ENCODE results near the gene INMT. TPM values are rescaled to one million over a fixed set of nuclear protein-coding genes. Genes with fewer than 3 reads are reported as not detected.

INMT gene
- total RNA-seq, 1 donor from 2014 or later, result not detected

GRCh38 chr7:30727061-30727945 lies 24.6 kb upstream of the INMT start:
- no peak for DNase-seq (ENCODE audit: low read depth, low spot score)

GRCh38 chr7:30728591-30729100 lies 23.3 kb upstream of the INMT start:
- no peak for DNase-seq (ENCODE audit: low read depth, low spot score)

- DNase-seq (ENCODE audit: low read depth, low spot score), result no peak
Observed at GRCh38 chr7:30729642-30730041, 22.3 kb upstream of the INMT start.

GRCh38 chr7:30730097-30730496 lies 21.8 kb upstream of the INMT start:
- DNase-seq (ENCODE audit: low read depth, low spot score), result no peak

- DNase-seq (ENCODE audit: low read depth, low spot score), result no peak
Observed at GRCh38 chr7:30730996-30731395, 20.9 kb upstream of the INMT start.

GRCh38 chr7:30731581-30731980 lies 20.4 kb upstream of the INMT start:
- DNase-seq (ENCODE audit: low read depth, low spot score), result no peak

DNA sequence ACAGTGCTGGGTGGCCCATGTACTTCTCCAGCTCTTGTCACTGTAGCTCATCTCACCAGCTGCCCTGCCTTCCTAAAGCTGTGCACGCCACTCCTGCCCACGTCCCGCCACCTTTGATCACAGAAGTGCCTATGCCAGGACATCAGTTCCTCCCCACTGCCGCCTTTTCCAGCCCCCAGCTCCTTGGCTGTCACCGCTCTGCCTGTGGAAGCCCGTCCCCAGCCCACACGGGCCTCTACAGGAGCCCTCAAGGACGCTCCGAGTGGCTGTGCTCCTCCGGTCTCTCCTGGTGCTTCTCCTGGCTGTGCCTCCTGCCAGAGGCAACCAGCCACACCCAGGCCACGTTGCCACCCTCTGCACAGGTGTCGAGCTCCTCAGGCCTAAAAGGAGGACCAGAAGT lies 19.3 kb upstream of the INMT start:
- no peak for DNase-seq (ENCODE audit: low read depth, low spot score)

DNA sequence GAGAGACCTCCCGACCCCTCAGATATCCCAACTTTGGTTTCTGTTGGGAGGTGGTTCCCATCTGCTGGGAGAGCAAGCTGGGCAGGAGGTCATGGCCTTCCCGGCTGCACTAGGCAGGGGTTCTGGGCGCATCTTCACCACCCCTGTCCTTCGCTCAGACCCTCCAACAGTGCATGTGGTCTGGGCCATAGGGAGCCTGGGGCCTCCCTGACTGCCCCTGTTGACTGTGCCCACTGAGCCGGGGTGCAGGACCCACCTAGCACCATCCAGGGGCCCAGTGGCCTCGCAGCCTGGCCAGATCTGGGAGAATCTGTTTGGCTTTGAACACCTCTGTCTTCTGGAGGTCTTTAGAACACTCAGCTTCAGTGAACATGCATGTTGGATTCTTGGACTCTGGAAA lies 18.7 kb upstream of the INMT start:
- no peak for DNase-seq (ENCODE audit: low read depth, low spot score)

DNA sequence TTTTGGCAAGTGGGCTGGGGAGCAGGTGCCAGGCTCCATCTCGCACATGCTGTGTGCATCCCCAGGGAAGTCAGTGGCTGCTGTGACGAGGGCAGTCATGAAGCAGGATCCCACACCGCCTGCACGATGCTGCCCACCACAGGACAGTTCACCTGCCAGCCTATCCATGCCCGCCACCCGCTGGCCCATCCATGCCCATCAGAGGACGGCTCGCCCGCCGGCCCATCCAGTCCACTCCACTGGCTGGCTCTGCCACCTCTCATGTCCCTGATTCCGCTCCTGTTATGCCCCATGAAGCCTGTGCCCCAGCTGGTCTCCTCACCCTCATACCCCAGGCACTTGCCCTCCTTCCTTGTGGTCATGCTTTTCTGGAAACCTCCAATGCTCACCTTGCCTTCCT lies 18.2 kb upstream of the INMT start:
- DNase-seq (ENCODE audit: low read depth, low spot score), result no peak

DNA sequence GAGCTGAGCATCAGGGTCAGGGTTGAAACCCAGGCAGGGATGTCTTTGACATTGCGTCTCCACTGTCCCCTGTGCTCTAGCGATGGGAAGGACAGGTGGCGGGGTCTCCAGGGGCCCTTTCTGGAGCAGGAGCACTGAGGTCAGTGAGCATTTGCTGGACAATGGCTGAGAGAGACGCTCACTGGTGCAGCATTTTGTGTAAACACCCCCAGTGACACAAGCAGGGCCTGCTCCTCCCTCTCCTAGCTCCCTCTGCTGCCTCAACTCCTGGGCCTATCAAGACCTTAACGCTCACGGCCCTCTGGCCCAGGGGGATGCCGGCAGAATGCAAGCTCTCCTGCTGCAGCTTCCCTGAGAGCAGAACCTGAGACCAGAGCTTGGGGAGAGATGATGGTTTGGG lies 17.4 kb upstream of the INMT start:
- no peak for DNase-seq (ENCODE audit: low read depth, low spot score)

DNA sequence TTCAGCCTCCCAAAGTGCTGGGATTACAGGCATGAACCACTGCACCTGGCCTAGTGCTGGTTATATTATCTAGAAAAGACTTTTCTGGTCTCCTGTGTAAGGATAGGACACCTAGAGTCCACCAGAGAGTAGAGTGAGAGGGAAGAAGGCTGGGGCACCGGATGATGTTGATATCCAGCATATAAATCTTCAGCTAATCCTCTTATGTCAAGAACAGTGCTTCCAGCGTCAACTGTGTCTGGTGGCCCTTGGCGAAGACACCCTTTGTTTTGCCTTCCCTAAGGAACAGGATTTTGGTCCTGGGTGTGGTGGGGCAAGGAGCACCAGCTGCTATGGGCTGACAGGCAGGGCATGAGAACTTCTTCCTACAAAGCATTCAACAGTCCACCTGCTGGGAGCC lies 16.3 kb upstream of the INMT start:
- DNase-seq (ENCODE audit: low read depth, low spot score), result no peak

DNA sequence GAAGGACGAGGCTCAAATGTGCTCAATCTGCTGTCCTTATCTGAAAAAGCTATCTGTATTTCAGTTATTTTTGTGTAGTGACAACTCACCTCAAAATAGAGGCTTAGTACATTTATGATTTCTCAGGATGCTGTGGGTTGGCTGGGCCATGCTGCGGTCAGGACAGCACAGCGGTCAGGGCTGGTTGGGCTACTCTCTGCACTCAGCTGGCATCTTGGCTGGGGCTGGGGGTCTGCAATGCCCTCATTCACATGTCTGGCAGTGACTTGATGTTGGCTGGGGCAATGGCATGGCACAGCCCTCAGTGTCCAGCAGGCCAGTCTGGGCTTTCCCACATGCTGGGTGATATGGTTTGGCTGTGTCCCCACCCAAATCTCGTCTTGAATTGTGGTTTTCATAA lies 15.6 kb upstream of the INMT start:
- DNase-seq (ENCODE audit: low read depth, low spot score), result no peak

GRCh38 chr7:30738026-30738915 lies 13.7 kb upstream of the INMT start:
- DNase-seq (ENCODE audit: low read depth, low spot score), result no peak

- DNase-seq (ENCODE audit: low read depth, low spot score), result no peak
Observed at GRCh38 chr7:30739691-30740090, 12.2 kb upstream of the INMT start.

DNA sequence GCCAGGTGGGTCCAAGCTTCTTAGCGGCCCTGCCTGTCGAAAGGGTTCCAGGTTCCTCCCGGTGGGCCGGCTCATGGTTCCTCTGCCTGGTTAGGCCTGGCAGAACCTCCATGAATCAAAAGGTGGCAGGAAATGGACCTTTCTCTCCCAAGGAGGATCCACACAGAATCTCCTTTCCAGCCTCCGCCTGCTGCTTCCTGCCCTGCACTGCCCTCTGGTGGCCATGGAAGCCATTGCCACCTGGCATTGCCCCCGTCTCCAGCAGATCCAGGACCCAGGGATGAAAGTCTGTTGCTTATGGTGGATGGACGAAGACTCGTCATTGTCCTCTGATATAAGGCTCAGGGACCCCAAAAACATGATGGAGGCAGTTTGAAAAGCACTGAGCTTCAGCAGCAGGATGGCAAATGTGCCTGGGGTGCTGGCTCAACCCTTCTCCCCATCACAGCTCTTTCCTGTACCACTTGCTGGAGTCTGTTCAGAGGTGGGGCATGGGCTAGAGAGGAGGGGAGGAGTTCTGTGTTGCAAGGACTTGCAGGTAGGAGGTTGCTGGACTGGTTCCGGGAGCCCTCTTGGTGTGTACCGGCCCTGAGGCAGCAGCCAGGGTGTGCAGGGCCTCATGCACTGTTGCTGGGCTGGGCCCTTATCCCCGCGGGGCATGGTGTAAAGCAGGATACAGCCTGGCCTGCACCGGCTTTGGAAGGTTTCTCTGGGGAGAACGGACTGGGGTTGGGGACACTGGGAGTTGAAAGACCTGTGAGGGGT lies 11.3 kb upstream of the INMT start:
- no peak for DNase-seq (ENCODE audit: low read depth, low spot score)

GRCh38 chr7:30741289-30741688 lies 10.6 kb upstream of the INMT start:
- DNase-seq (ENCODE audit: low read depth, low spot score), result no peak

DNA sequence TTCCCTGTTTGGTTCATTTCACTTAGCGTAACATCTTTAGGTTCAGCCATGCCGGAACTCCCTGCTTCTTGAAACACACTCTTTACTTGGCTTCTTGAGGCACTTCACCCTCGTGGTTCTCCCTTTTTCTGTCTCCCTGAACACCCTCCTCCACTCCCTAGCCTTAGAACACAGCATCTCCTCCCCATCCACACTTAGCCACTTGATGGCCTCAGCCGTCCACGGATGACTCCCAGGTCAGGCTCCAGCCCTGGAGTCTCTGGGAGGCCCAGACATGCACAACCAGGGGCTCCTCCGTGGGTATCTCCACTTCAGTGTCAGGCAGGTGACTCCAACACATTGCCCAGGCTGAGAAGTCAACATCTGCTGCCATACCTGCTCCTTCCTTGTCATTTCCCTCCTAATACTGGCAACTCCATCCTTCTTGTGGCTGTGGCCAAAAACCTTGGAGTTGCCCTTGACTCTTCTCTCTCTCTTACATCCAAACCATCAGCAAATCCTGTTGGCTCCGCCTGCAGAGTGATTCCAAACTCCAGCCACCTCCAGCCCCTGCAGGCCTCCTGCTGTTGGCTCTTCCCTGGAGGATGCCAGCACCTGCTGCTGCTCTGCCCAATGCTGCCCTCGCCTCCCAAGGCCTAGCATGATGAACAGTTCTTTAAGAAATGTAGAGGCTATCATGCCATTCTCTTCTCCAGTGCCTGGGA lies 8.4 kb upstream of the INMT start:
- no peak for DNase-seq (ENCODE audit: low read depth, low spot score)

GRCh38 chr7:30744075-30744417 lies 7.9 kb upstream of the INMT start:
- DNase-seq (ENCODE audit: low read depth, low spot score), result no peak

DNA sequence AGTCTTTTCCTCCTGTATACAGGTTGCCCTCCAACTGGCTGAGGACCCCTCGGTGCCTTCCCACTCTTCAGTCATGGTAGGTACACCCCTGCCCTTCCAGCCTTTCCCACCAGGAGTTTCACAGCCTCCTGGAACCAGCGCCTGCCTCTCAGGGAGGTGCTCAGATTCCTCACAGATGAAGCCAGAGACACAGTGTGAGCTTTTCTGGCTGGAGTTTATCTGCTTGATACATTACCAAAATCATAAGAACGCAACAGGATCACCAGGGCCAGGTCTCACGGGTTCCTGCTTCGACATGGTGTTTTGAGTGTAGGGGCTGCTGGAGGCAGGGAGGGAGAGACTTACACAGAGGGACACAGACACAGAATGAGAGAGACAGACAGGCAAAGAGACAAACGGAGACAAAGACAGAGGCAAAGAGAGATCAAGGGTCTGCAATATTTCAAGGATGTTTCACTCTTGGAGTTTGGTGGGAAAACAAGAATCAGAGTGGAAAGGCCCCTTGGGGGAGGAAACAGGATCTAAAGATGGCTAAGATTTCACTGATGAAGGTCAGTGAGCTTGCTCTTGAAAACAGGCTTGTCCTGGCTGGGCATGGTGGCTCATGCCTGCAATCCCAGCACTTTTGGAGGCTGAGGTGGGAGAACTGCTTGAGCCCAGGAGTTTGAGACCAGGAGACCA lies 6.5 kb upstream of the INMT start:
- no peak for DNase-seq (ENCODE audit: low read depth, low spot score)

DNA sequence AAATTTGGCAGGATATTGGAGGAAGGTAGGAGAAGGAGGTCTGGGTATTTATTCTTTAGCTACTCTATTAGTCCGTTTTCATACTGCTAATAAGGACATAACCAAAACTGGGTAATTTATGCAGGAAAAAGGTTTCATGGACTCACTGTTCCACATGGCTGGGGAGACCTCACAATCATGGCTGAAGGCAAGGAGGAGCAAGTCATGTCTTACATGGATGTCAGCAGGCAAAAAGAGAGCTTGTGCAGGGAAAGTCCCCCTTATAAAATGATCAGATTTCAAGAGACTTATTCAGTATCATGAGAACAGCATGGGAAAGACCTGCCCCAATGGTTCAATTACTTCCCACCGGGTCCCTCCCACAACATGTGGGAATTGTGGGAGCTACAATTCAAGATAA lies 1.9 kb upstream of the INMT start:
- DNase-seq (ENCODE audit: low read depth, low spot score), result no peak
